Vagina (tissue), 2 donors: ENCODE data around the gene TDP2. TPM values are rescaled to one million over a fixed set of nuclear protein-coding genes. Genes with fewer than 3 reads are reported as not detected.
"Not testable (repeated sequence)": the region's sequence is repeated elsewhere in the genome, so short reads cannot be mapped to it uniquely, and the experiment has no call there.

Source experiments
- DNase-seq, 2 donors: peaks; one replicate each; pipeline ENCODE4 v3.0.0-alpha.2; 2017; ENCODE audit errors: extremely low spot score in 2 of 2
- H3K27ac ChIP-seq: fragments of 200-600 bp; sonication (generic); one replicate; pipeline ENCODE4 v1.5.1; 2019
- H3K27me3 ChIP-seq: fragments of 200-600 bp; sonication (generic); one replicate; pipeline ENCODE4 v1.5.1; 2019
- H3K36me3 ChIP-seq, 2 donors: fragments of 200-600 bp; sonication (generic); one replicate each; pipeline ENCODE4 v1.5.1; 2017 to 2019
- H3K4me1 ChIP-seq: fragments of 200-600 bp; sonication (generic); one replicate; pipeline ENCODE4 v1.5.1; 2019
- H3K4me3 ChIP-seq, 2 donors: fragments of 200-600 bp; sonication (generic); 1 replicate in 1 of 2; 2 replicates in 1 of 2; pipeline ENCODE4 v1.5.1; 2016 to 2019
- H3K9me3 ChIP-seq: fragments of 200-600 bp; sonication (generic); one replicate; pipeline ENCODE4 v1.5.1; 2019
- CTCF ChIP-seq, 3 experiments: fragments of 450-650 bp in 2 of 3; fragments of 200-600 bp in 1 of 3; sonication (generic) in 1 of 3; IDR thresholded peaks; one replicate each; pipeline ENCODE4 v1.5.1; 2017 to 2019; ENCODE audit warnings: antibody characterized with exemption in 3 of 3, mild to moderate bottlenecking in 2 of 3, moderate library complexity in 2 of 3
- POLR2A ChIP-seq, 2 donors: fragments of 450-650 bp; IDR thresholded peaks; one replicate each; pipeline ENCODE4 v1.6.1; 2017; ENCODE audit warnings: antibody characterized with exemption in 2 of 2, mild to moderate bottlenecking in 2 of 2, moderate library complexity in 2 of 2
- POLR2AphosphoS5 ChIP-seq, 2 donors: sonication (generic); formaldehyde crosslinking; IDR thresholded peaks; one replicate each; pipeline ENCODE4 v1.9.0; 2017; ENCODE audit warnings: antibody characterized with exemption in 2 of 2, mild to moderate bottlenecking in 2 of 2, low read depth in 1 of 2; ENCODE audit not compliant: insufficient read depth in 1 of 2
- intact Hi-C: fragments of 100-400 bp; cut with DNase I; formaldehyde crosslinking; loops from one replicate; pipeline ENCODE4 v1.15.1; 2023
- total RNA-seq: library from RNA; depleted of rRNA; stranded (reverse); fragments of >200 nt; gene quantifications from one replicate; pipeline ENCODE4 v1.2.3, GENCODE V29; 2016

Gene TDP2
- total RNA-seq, 1 donor from 2014 or later = 28.7 TPM

- Histone ChIP-seq H3K36me3 (peaks cover 2 to 63% of the 10 kb centered on the region in 2 donors), H3K27me3 (no peaks in the 10 kb centered on the region), H3K4me3 (no peak overlapping the region), H3K4me1 (peaks cover 9% of the 10 kb centered on the region), H3K9me3 (no peaks in the 10 kb centered on the region), H3K27ac (no peak overlapping the region)
- TF ChIP-seq POLR2AphosphoS5 (IDR thresholded peaks at IDR 0.05; ENCODE audit: insufficient read depth in 1 of 2, low read depth in 1 of 2) (no peak), CTCF (IDR thresholded peaks at IDR 0.05) (no peak), POLR2A (IDR thresholded peaks at IDR 0.05) (no peak)
- no peak for DNase-seq
- intact Hi-C loops = no loop called here
These were observed 37.8 kb upstream of the TDP2 start for GRCh38 chr6:24704468-24704867.

GRCh38 chr6:24702720-24703282 lies 36.1 kb upstream of the TDP2 start:
- no peak for DNase-seq
- H3K27ac ChIP-seq = no peak overlapping the region
- peaks cover 0 to 47% of the 10 kb centered on the region in 2 donors for H3K36me3 ChIP-seq
- no peak for TF ChIP-seq POLR2AphosphoS5 (IDR thresholded peaks at IDR 0.05; ENCODE audit: insufficient read depth in 1 of 2, low read depth in 1 of 2)
- no peak for TF ChIP-seq CTCF (IDR thresholded peaks at IDR 0.05)
- TF ChIP-seq POLR2A (IDR thresholded peaks at IDR 0.05) = no peak
- intact Hi-C loops = no loop called here
- no peaks in the 10 kb centered on the region for H3K27me3 ChIP-seq
- H3K9me3 ChIP-seq = no peaks in the 10 kb centered on the region
- H3K4me1 ChIP-seq = peaks cover 9% of the 10 kb centered on the region
- H3K4me3 ChIP-seq = no peak overlapping the region

- Histone ChIP-seq H3K27me3 (no peaks in the 10 kb centered on the region), H3K9me3 (no peaks in the 10 kb centered on the region), H3K4me1 (peaks cover 9% of the 10 kb centered on the region), H3K36me3 (peaks cover 0 to 16% of the 10 kb centered on the region in 2 donors), H3K27ac (no peak overlapping the region), H3K4me3 (no peak overlapping the region)
- DNase-seq = no peak
- TF ChIP-seq POLR2AphosphoS5 (IDR thresholded peaks at IDR 0.05; ENCODE audit: insufficient read depth in 1 of 2, low read depth in 1 of 2) (no peak), POLR2A (IDR thresholded peaks at IDR 0.05) (no peak), CTCF (IDR thresholded peaks at IDR 0.05) (no peak)
- intact Hi-C loops = no loop called here
These were observed 33.0 kb upstream of the TDP2 start for GRCh38 chr6:24699521-24700359.

GRCh38 chr6:24696097-24696496 lies 29.4 kb upstream of the TDP2 start:
- H3K4me3 ChIP-seq = no peak overlapping the region
- H3K27me3 ChIP-seq = no peaks in the 10 kb centered on the region
- no peak overlapping the region for H3K27ac ChIP-seq
- no peaks in the 10 kb centered on the region for H3K4me1 ChIP-seq
- H3K9me3 ChIP-seq = no peaks in the 10 kb centered on the region
- intact Hi-C loops = no loop called here
- no peaks in the 10 kb centered on the region for H3K36me3 ChIP-seq
- TF ChIP-seq CTCF (IDR thresholded peaks at IDR 0.05) (no peak), POLR2A (IDR thresholded peaks at IDR 0.05) (no peak), POLR2AphosphoS5 (IDR thresholded peaks at IDR 0.05; ENCODE audit: insufficient read depth in 1 of 2, low read depth in 1 of 2) (no peak)
- no peak for DNase-seq

- TF ChIP-seq CTCF (IDR thresholded peaks at IDR 0.05) = peak in 2 of 3 experiments; percentile 22 to 59
- H3K9me3 ChIP-seq, H3K4me1 ChIP-seq, H3K36me3 ChIP-seq, H3K27me3 ChIP-seq, DNase-seq, H3K4me3 ChIP-seq, H3K27ac ChIP-seq: not testable (repeated sequence)
- intact Hi-C loops = loop anchor here (2.0 kb wide), 1 partner anchor 115 kb away; no protein-coding TSS in a partner anchor
These were observed 28.9 kb upstream of the TDP2 start for GRCh38 chr6:24695635-24696034.
